GM18499 (cell line): Measurements from ENCODE around the gene KCTD6.

Experiments used
- ATAC-seq: cut with Tn5 transposase; IDR thresholded peaks from one replicate; pipeline ENCODE4 v1.9.1; 2021; ENCODE audit warnings: moderate number of reproducible peaks; ENCODE audit not compliant: insufficient read depth, unreplicated experiment

Gene KCTD6

DNA sequence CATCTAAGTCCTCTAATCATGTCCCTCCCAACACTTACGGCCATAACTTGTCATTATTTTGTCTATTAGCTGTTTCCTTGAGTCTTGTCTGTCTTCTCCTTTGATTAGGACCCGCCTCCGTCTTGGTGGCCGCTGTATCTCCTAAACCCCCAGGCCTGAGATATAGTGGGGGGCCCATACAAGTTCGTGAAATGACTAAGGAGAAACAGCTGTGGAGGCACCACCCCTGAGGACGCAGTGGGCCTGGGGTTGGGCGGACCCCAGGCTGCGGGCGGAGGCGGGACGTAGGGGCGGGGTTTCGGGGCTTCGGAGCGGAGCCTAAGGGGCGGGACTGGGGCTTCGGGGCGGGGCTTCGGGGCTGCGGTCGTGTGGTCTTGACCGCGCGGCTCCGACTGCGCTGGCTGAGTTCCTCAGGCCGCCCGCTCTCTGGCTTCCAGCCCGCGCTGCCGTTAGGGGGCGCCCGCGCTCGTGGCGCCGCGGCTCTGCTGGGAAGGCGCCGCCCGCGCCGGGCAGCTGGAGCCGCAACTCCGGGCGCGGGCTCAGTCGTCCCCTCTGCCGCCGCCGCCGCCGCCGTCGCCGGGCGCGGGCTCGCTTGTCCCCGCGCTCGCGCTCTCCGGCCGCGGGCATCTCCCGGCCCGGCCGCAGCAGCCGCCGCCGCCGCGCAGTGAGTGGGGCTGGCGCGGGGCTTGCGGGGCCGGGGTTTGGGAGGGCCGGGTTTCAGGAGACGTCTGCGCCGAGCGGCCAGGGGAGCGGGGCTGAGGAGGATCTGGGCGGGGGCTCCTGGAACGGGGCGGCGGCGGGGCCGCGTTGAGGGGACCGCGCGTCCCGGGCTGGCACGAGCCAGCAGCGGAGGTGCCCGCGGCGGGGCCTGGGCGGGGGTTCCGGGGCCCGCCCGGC is at the start of gene KCTD6:
KCTD6 (plus strand) TSS at position 591 of the 897 bp plus-strand sequence. CDS start 6,660 bp downstream, outside the sequence.
- peak; percentile 43 for ATAC-seq

DNA sequence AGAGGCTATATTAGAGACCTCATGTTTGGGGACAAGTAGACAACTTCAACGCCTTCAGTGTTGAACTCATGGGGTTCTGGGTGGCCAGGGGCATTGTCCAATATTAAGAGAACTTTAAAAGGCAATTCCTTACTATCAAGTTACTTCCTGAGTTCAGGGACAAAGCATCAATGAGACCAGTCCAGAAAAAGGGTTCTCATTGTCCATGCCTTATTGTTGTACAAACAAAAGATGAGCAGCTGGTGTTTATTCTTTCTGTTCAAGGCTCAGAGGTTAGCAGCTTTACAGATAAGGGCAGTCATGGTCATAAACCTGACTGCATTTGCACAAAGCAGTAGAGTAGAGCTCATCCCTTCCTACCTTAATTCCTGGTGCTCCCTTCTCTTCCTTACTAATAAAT is 39.7 kb upstream of the KCTD6 start:
- no peak for ATAC-seq

GRCh38 chr3:58459160-58459559 is 32.7 kb upstream of the KCTD6 start:
- ATAC-seq = no peak

- ATAC-seq = no peak
Measured at GRCh38 chr3:58462829-58463180, 29.1 kb upstream of the KCTD6 start.

DNA sequence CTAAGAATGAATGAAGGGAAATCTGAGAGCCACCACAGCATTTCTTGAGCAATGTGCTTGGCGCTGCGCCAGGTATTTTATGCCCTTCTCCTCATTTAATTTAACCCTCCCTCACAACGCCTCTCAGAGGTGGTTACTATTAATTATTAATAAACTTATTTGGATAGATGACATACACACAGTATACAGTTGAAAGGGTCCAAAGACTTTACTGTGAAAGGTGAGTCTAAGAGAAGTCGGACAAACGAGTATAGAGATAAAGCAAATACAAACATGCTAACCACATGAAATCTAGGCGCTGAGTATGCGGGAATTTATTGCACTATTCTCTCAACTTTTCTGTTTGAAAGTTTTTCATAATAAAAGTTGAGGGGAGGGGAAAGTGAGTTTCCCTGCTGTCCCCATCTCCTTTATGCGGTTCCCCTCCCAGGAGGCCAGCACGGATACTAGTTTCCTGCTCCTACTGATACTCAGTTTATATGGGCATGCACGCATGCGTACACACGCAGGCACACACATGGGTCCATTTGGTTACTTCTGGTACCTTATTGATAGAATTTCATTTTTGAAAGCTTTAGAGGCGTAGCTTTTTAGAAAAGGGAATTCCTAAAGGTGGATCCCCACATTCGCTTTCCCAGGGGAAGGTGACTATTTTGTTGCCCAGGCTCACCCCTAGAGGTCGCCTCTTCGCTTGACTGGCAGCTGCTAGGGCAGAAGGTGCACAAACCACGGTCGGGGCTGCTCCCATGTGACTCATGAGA is 28.5 kb upstream of the KCTD6 start:
- peak; percentile 74 for ATAC-seq

- no peak for ATAC-seq
Measured at GRCh38 chr3:58463942-58464271, 28.0 kb upstream of the KCTD6 start.

- ATAC-seq = no peak
Measured at GRCh38 chr3:58464866-58465265, 27.0 kb upstream of the KCTD6 start.

GRCh38 chr3:58466899-58467563 is 24.9 kb upstream of the KCTD6 start:
- ATAC-seq = no peak

DNA sequence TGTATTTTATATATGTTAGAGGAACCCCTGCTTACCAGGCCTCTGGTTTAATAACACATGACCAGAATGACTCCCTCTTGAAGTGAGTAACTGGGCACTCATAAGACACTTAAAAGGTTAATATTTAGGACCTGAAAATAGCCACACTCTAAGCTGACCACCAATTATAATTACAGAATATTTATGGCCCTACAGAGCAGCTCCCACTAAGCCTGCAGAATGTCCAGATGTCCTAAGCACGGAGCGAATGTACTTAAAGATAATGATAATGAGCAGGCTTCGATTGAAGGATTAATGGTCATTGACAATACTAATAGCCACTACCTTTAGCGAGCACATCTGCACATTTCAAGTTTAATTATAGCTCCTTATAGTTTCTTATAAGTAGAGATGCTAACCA is 22.8 kb upstream of the KCTD6 start:
- no peak for ATAC-seq

DNA sequence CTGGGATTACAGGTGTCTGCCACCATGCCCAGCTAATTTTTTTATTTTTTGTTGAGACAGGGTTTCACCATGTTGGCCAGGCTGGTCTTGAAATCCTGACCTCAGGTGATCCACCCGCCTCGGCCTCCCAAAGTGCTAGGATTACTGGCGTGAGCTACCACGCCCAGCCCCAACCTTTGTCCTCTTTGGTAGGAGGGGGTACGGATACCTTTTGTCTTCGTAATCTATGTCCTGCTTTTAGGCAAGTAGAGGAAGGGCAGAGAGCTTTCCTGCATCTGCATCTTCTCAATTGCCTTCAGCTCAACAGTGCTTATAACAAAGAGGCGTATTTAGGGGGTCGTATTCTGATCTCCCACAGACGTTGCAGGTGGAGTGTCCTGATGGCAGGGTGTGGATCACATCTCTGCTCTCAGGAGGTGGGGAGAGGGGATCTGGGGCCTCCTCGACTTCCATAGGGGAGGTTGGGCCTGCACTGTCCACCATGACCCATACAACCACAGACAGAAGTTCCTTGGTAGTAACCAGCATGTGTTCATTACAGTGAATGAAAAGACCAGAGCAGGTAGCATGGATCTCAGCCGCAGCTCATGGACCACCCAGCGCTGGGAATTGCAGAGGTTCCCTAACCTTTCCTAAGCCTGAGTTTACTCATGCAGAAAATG is 21.4 kb upstream of the KCTD6 start:
- ATAC-seq = no peak

DNA sequence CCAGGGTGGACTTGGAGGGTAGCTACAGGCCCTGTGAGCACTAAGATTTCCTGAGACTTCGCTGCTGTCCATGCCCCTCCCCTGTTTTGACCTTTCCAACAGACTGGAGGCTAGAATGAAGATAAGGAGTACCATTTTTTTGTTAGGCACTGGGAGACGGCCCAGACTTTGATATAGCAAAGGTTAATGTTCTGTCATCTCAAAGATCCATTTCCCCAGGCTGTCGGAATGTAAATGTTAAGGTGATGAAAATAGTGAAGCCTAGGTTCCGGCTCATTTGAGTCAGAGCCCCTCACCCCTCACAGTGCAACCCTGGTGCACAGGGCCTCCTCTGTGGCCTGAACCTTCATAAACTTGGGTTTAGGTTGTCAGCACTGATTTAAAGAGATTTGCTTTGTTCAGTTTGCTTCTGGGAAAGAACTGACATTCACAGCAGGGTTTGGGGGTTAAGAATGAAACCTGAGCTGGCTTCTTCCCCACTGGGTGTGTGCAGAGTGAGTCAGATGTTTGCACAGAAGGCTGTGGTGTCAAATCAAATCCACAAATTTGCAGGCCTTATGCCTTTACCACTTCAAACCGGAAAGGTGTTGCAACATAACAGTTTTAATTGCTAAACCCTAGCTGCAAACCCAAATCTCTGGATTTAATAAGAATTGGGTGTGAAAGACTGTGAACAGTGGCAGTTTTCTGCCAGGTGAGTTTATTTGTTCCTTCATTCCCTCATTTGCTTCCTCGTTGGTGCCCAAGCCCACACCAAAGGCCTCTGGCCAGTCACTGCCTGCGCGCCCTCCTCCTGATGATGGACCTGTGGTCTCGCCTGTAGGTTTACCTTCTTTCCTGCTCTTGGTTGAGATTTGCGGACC is 20.6 kb upstream of the KCTD6 start:
- no peak for ATAC-seq

GRCh38 chr3:58473275-58473674 is 18.6 kb upstream of the KCTD6 start:
- no peak for ATAC-seq

- ATAC-seq = no peak
Measured at GRCh38 chr3:58474348-58474911, 17.5 kb upstream of the KCTD6 start.

DNA sequence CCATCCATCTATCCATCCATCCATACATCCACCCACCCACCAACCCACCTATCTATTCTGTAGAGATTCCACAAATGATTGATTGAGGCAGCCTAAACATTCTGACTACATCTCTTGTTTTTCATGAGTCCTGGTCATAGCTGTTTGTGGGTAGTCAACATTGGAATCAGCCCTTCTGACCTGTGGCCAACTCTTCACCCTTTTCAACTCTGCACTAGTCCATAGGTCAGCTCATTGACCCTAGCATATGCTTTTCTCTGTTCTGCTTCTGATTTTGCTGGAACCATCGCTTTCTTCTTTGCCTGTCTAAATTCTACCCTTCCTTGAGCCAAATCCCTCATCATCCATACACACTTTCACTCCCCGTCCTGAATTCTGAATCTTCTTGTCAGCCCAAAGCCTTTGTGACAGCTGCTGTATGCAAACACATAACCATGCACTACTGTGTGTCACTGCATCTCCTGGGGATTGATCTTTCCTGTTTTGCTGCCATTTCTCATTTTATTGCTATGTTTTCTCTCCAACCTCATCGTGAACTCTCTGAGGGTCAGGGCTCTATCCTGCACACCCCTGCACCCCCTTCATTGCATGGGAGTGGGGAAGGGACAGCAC is 16.8 kb upstream of the KCTD6 start:
- ATAC-seq = no peak

GRCh38 chr3:58478781-58479180 is 13.1 kb upstream of the KCTD6 start:
- ATAC-seq = no peak

DNA sequence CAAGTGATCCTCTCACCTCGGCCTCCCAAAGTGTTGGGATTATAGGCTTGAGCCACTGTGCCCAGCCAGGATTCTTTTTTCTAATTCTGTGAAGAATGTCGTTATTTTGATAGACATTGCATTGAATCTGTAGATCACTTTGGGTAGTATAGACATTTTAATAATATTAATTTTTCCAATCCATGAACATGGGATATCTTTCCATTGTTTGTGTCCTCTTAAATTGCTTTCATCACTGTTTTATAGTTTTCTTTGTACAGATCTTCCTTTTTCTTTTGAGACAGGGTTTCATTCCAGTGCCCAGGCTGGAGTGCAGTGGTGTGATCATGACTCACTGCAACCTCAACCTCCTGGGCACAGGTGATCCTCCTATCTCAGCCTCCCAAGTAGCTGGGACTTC is 11.6 kb upstream of the KCTD6 start:
- no peak for ATAC-seq

GRCh38 chr3:58482917-58483636 is 8.8 kb upstream of the KCTD6 start:
- ATAC-seq = no peak

DNA sequence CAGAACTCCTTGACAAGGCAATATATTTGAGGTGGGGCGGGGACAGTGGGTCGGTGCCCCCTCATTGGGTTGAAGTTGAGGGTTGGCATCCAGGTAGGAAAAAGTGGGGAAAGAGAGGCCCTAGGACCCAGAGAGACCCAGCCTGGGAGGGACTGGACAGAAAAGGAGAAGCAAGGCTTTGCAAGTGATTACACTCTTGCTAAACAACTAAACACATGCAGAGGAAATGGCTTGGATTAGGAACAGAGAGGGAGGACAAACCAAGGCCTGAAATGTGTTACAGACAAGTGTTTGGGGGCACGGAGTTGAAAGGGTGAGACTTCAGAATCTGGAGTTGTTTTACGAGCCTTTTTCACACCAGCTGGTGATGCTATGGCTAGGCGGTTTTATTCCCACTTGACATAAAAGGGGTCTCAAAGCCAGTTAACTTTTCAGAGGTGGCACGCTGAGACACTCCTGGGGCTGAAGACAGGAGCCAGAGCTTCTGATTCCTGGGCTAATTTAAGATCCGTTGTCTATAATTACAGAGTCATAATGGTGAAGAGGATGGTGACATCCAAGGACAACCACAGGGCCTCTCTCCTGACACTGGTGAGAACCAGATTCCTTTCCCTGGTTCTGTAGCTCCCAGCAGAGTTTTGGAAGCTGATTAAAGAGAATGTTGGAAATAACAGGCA is 7.7 kb upstream of the KCTD6 start:
- no peak for ATAC-seq
